SK-N-SH (cell line): ENCODE results near the gene CCDC112. TPM values are rescaled to one million over a fixed set of nuclear protein-coding genes. Genes with fewer than 3 reads are reported as not detected.
A peak's percentile ranks its signal among the peaks of the same experiment; 100 is the strongest.

Experiments used
- CTCF ChIA-PET: fragments of 300-600, 350-600 bp; formaldehyde crosslinking; extraction: SDS; loops from one replicate; lab custom pipeline; 2021; lab: Yijun Ruan, JAX
- POLR2A ChIA-PET: fragments of 350-600 bp; sonication (Branson Sonifier 250); formaldehyde crosslinking; extraction: SDS; loops from one replicate; lab custom pipeline; 2020; ENCODE audit warnings: antibody characterized with exemption, inconsistent platforms; lab: Yijun Ruan, JAX
- DNase-seq: peaks from one replicate; pipeline ENCODE4 v3.0.0; 2012
- H2AFZ ChIP-seq: fragments of 200-600 bp; sonication (generic); 2 replicates; pipeline ENCODE4 v1.8.1; 2016; ENCODE audit warnings: antibody characterized with exemption, mild to moderate bottlenecking, low read depth
- H3F3A ChIP-seq: fragments of 200-600 bp; sonication (generic); replicated peaks from 2 replicates; pipeline ENCODE3; 2016; ENCODE audit warnings: antibody characterized with exemption, mild to moderate bottlenecking; ENCODE audit not compliant: insufficient read depth
- H3K27ac ChIP-seq, 2 experiments: fragments of 200-500 bp in 1 of 2; fragments of 200-600 bp in 1 of 2; sonication (Bioruptor generic) in 1 of 2; sonication (generic), shearing (Covaris generic) in 1 of 2; 2 replicates each; pipeline versions ENCODE4 v1.5.1 to v1.6.1; 2014 to 2016; ENCODE audit warnings: low read depth in 2 of 2, inconsistent platforms in 1 of 2, low read length in 1 of 2, mild to moderate bottlenecking in 1 of 2, mixed read lengths in 1 of 2
- H3K27me3 ChIP-seq: fragments of 200-600 bp; sonication (generic), shearing (Covaris generic); 2 replicates; pipeline ENCODE4 v1.6.1; 2016; ENCODE audit warnings: mixed run types; ENCODE audit not compliant: insufficient read depth
- H3K36me3 ChIP-seq, 2 experiments: fragments of 200-500 bp in 1 of 2; fragments of 200-600 bp in 1 of 2; sonication (Bioruptor generic) in 1 of 2; sonication (generic) in 1 of 2; replicated peaks in 1 of 2; 2 replicates each; pipeline versions ENCODE3 to v1.5.1; 2014 to 2016; ENCODE audit warnings: low read length in 1 of 2, mild to moderate bottlenecking in 1 of 2; ENCODE audit not compliant: insufficient read depth in 2 of 2, control insufficient read depth in 1 of 2
- H3K4me1 ChIP-seq, 2 experiments: fragments of 200-500 bp in 1 of 2; fragments of 200-600 bp in 1 of 2; sonication (Bioruptor generic) in 1 of 2; sonication (generic), shearing (Covaris generic) in 1 of 2; 2 replicates each; pipeline versions ENCODE4 v1.5.1 to v1.6.1; 2014 to 2016; ENCODE audit warnings: low read depth in 1 of 2, low read length in 1 of 2, mixed run types in 1 of 2; ENCODE audit not compliant: insufficient read depth in 2 of 2, control insufficient read depth in 1 of 2
- H3K4me2 ChIP-seq: fragments of 200-600 bp; sonication (generic), shearing (Covaris generic); 2 replicates; pipeline ENCODE4 v1.6.1; 2017; ENCODE audit warnings: mixed run types
- H3K4me3 ChIP-seq, 2 experiments: fragments of 200-500 bp in 1 of 2; fragments of 200-600 bp in 1 of 2; sonication (Bioruptor generic) in 1 of 2; sonication (generic), shearing (Covaris generic) in 1 of 2; 2 replicates each; pipeline versions ENCODE4 v1.5.1 to v1.8.1; 2014 to 2016; ENCODE audit warnings: low read depth in 2 of 2, inconsistent platforms in 1 of 2, low read length in 1 of 2, mild to moderate bottlenecking in 1 of 2, mixed read lengths in 1 of 2, moderate library complexity in 1 of 2
- H3K79me2 ChIP-seq: fragments of 200-600 bp; sonication (generic); 2 replicates; pipeline ENCODE4 v1.8.1; 2017; ENCODE audit warnings: mild to moderate bottlenecking; ENCODE audit not compliant: insufficient read depth
- H3K9ac ChIP-seq: fragments of 200-600 bp; sonication (generic); 2 replicates; pipeline ENCODE4 v1.6.1; 2017; ENCODE audit warnings: mixed run types
- H3K9me2 ChIP-seq: fragments of 200-600 bp; sonication (generic); 2 replicates; pipeline ENCODE4 v1.6.1; 2017; ENCODE audit warnings: mixed run types
- H3K9me3 ChIP-seq: fragments of 200-600 bp; sonication (generic); 2 replicates; pipeline ENCODE4 v1.6.1; 2017; ENCODE audit warnings: mixed run types, mild to moderate bottlenecking, moderate library complexity
- H4K20me1 ChIP-seq: fragments of 200-600 bp; sonication (generic); 2 replicates; pipeline ENCODE4 v1.6.1; 2017; ENCODE audit warnings: mild to moderate bottlenecking, mixed run types; ENCODE audit not compliant: insufficient read depth
- CHD2 ChIP-seq: fragments of 150-350 bp; IDR thresholded peaks from 2 replicates; pipeline ENCODE4 v1.6.1; 2018; ENCODE audit warnings: low read length; ENCODE audit not compliant: partially characterized antibody
- ELF1 ChIP-seq: IDR thresholded peaks from 2 replicates; pipeline ENCODE4 v1.4.0; 2012
- EP300 ChIP-seq, 2 experiments: IDR thresholded peaks; 2 replicates each; pipeline versions ENCODE4 v1.4.0 to v1.6.1; 2012; ENCODE audit warnings: borderline replicate concordance in 1 of 2, low read depth in 1 of 2, low read length in 1 of 2
- EZH2phosphoT487 ChIP-seq: fragments of 200-600 bp; sonication (generic); IDR thresholded peaks from 2 replicates; pipeline ENCODE4 v1.6.1; 2017; ENCODE audit warnings: low read depth, mixed run types, mild to moderate bottlenecking, antibody characterized with exemption, moderate library complexity, borderline replicate concordance
- FOSL2 ChIP-seq: IDR thresholded peaks from 2 replicates; pipeline ENCODE4 v1.4.0; 2012; ENCODE audit warnings: low read depth, mild to moderate bottlenecking, moderate library complexity, borderline replicate concordance
- FOXJ3 ChIP-seq: sonication (generic); formaldehyde crosslinking; IDR thresholded peaks from 2 replicates; pipeline ENCODE4 v1.5.1; 2020; ENCODE audit warnings: mild to moderate bottlenecking, missing genetic modification reagents
- FOXM1 ChIP-seq: IDR thresholded peaks from 2 replicates; pipeline ENCODE4 v1.4.0; 2012; ENCODE audit warnings: low read depth, mild to moderate bottlenecking
- GABPA ChIP-seq: IDR thresholded peaks from 2 replicates; pipeline ENCODE4 v1.4.0; 2012; ENCODE audit warnings: low read depth, mild to moderate bottlenecking
- GATA2 ChIP-seq: sonication (generic); formaldehyde crosslinking; IDR thresholded peaks from 2 replicates; pipeline ENCODE4 v1.5.0; 2020; ENCODE audit warnings: mild to moderate bottlenecking, missing genetic modification reagents
- IRF3 ChIP-seq: fragments of 150-350 bp; IDR thresholded peaks from 2 replicates; pipeline ENCODE4 v1.6.1; 2016; ENCODE audit warnings: mild to moderate bottlenecking, low read depth, low read length
- MAX ChIP-seq: IDR thresholded peaks from 2 replicates; pipeline ENCODE4 v1.4.0; 2012; ENCODE audit warnings: low read depth
- MEF2A ChIP-seq: IDR thresholded peaks from 2 replicates; pipeline ENCODE4 v1.4.0; 2012; ENCODE audit warnings: low read depth, borderline replicate concordance
- MXI1 ChIP-seq: IDR thresholded peaks from 2 replicates; pipeline ENCODE4 v1.6.1; 2012; ENCODE audit warnings: mild to moderate bottlenecking, low read depth, low read length, improper control_type of control experiment
- NFIC ChIP-seq: IDR thresholded peaks from 2 replicates; pipeline ENCODE4 v1.4.0; 2012; ENCODE audit warnings: borderline replicate concordance
- POLR2AphosphoS5 ChIP-seq: IDR thresholded peaks from 2 replicates; pipeline ENCODE4 v1.6.1; 2012; ENCODE audit warnings: low read depth, low read length
- RCOR1 ChIP-seq: fragments of 150-350 bp; IDR thresholded peaks from 2 replicates; pipeline ENCODE4 v1.6.1; 2017; ENCODE audit warnings: antibody characterized with exemption, low read length
- RFX5 ChIP-seq: IDR thresholded peaks from 2 replicates; pipeline ENCODE4 v1.6.1; 2012; ENCODE audit warnings: mild to moderate bottlenecking, improper control_type of control experiment, low read length
- SIN3A ChIP-seq: IDR thresholded peaks from 2 replicates; pipeline ENCODE4 v1.6.1; 2012; ENCODE audit warnings: low read depth, mild to moderate bottlenecking, low read length, moderate library complexity, borderline replicate concordance
- SMC3 ChIP-seq: IDR thresholded peaks from 2 replicates; pipeline ENCODE4 v1.6.1; 2012; ENCODE audit warnings: low read depth, low read length, improper control_type of control experiment
- TAF1 ChIP-seq: IDR thresholded peaks from 2 replicates; pipeline ENCODE4 v1.6.1; 2012; ENCODE audit warnings: low read depth, mild to moderate bottlenecking, low read length, moderate library complexity, borderline replicate concordance
- TCF12 ChIP-seq: IDR thresholded peaks from 2 replicates; pipeline ENCODE4 v1.4.0; 2012
- YY1 ChIP-seq: IDR thresholded peaks from 2 replicates; pipeline ENCODE4 v1.4.0; 2012; ENCODE audit warnings: low read depth, mild to moderate bottlenecking
- WGBS: methylation state at CpG from one replicate; pipeline ENCODE4 v1.1.6; 2017; ENCODE audit warnings: low lambda C conversion rate; 5-methylcytosine and 5-hydroxymethylcytosine counted together
- polyA plus RNA-seq, 3 experiments: library from polyadenylated mRNA; depleted of rRNA; stranded (reverse); fragments of >200 nt; gene quantifications; 2 replicates each; pipeline ENCODE4 v1.2.3, GENCODE V29; 2012

CCDC112 gene
- polyA plus RNA-seq, 1 of the 3 experiments (the other 2 are of a cell fraction): 2.3 TPM

GRCh38 chr5:115262321-115263077 lies 34.0 kb downstream of the CCDC112 start, which contains the start of gene PGGT1B:
Gene PGGT1B (minus strand): TSS chr5:115262877. CDS start chr5:115262851, 26 bp downstream.
- H3K27ac ChIP-seq: peak within 1 kb of the TSS; percentile 83 to 85
- H3K4me1 ChIP-seq: peaks cover 5 to 17% of the 10 kb centered on the region in 2 experiments; a peak in 3 of 4 replicates
- peak within 1 kb of the TSS; percentile 89 to 92 for H3K4me3 ChIP-seq
- peaks cover 50% of the 10 kb centered on the region for H3K79me2 ChIP-seq
- no peaks in the 10 kb centered on the region for H3K27me3 ChIP-seq
- peaks cover 17% of the 10 kb centered on the region for H3F3A ChIP-seq
- DNase-seq: peak; percentile 90
- peaks cover 21% of the 10 kb centered on the region for H4K20me1 ChIP-seq
- peak within 1 kb of the TSS; percentile 97 for H2AFZ ChIP-seq
- H3K9ac ChIP-seq: peak within 1 kb of the TSS; percentile 92
- WGBS: under 1% methylated on average over 29 of the region's 50 CpGs
- TF ChIP-seq EP300 (IDR thresholded peaks at IDR 0.05; ENCODE audit: borderline replicate concordance in 1 of 2, low read depth in 1 of 2, low read length in 1 of 2): 0 out of 4 replicates have a peak, but pooled peaks of 1 of the 2 experiments have one; percentile 27
- peak; percentile 96 for TF ChIP-seq GABPA
- TF ChIP-seq TAF1: peak; percentile 91
- peak; percentile 70 for TF ChIP-seq CHD2
- peak; percentile 77 for TF ChIP-seq MAX
- peak; percentile 67; the same call in 1 of the 2 replicates for TF ChIP-seq MXI1
- no peak for TF ChIP-seq FOXJ3
- peak; percentile 94 for TF ChIP-seq YY1
- no peak for TF ChIP-seq SMC3
- peak; percentile 96 for TF ChIP-seq POLR2AphosphoS5
- TF ChIP-seq NFIC: peak; percentile 31; the same call in 1 of the 2 replicates
- peak; percentile 71 for TF ChIP-seq ELF1
- no peak for TF ChIP-seq EZH2phosphoT487
- TF ChIP-seq SIN3A: no peak
- 0 out of 2 replicates have a peak, but pooled peaks have one; percentile 9 for TF ChIP-seq TCF12
- POLR2A ChIA-PET: interaction anchor here (0.7 to 1.1 kb wide), 3 partner anchors 45 to 93 kb away, joined by 3 to 4 read pairs (median 3); partner anchors contain the start of gene TRIM36
- H3K36me3 ChIP-seq: peaks cover 11 to 14% of the 10 kb centered on the region in 2 experiments
- CTCF ChIA-PET: interaction anchor here (0.7 to 1.7 kb wide), 4 partner anchors 15 to 607 kb away, joined by 3 to 6 read pairs (median 6); partner anchors contain the start of gene CCDC112
- no peaks in the 10 kb centered on the region for H3K9me2 ChIP-seq
- H3K4me2 ChIP-seq: peak within 1 kb of the TSS; percentile 95
- no peaks in the 10 kb centered on the region for H3K9me3 ChIP-seq

GRCh38 chr5:115262011-115262320 lies 34.5 kb downstream of the CCDC112 start:
- Histone ChIP-seq H3K36me3 (peaks cover 9 to 14% of the 10 kb centered on the region in 2 experiments), H2AFZ (peak overlapping the region; percentile 97), H3K27ac (peak overlapping the region; percentile 83 to 85), H3K9me3 (no peaks in the 10 kb centered on the region), H3K4me2 (peak overlapping the region; percentile 95), H3K79me2 (peaks cover 56% of the 10 kb centered on the region), H3K9me2 (no peaks in the 10 kb centered on the region), H3K4me3 (peak overlapping the region; percentile 89 to 92), H3K4me1 (peaks cover 5 to 17% of the 10 kb centered on the region in 2 experiments; a peak in 3 of 4 replicates), H3K27me3 (no peaks in the 10 kb centered on the region), H3K9ac (peak overlapping the region; percentile 92), H4K20me1 (peaks cover 25% of the 10 kb centered on the region), H3F3A (peaks cover 15% of the 10 kb centered on the region)
- peak; percentile 12 for DNase-seq
- TF ChIP-seq RCOR1 (no peak), SIN3A (no peak), FOXM1 (no peak), ELF1 (no peak), MXI1 (no peak), RFX5 (no peak), FOSL2 (no peak), EZH2phosphoT487 (no peak), SMC3 (no peak), IRF3 (no peak), GATA2 (no peak), MEF2A (no peak)
- WGBS: 2% methylated on average over 8 of the region's 8 CpGs
- ChIA-PET POLR2A (interaction anchor here (0.6 to 1.1 kb wide), 4 partner anchors 45 to 306 kb away, joined by 3 to 4 read pairs (median 4); partner anchors contain the start of gene TRIM36), CTCF (interaction anchor here (1.6 to 1.7 kb wide), 3 partner anchors 15 to 164 kb away, joined by 5 to 6 read pairs (median 6); partner anchors contain the start of gene CCDC112)
